Panc1 (cell line): ENCODE data around the gene TNFAIP3.

ENCODE experiments used
- CTCF ChIP-seq: fragments of 450-650 bp; IDR thresholded peaks from 2 replicates; pipeline ENCODE4 v1.5.1; 2017; ENCODE audit warnings: mild to moderate bottlenecking
- SIN3A ChIP-seq: IDR thresholded peaks from 2 replicates; pipeline ENCODE4 v1.6.1; 2012; ENCODE audit warnings: low read depth, mild to moderate bottlenecking, low read length, moderate library complexity, borderline replicate concordance; ENCODE audit not compliant: insufficient read depth
- TF ChIP-seq, protein P1 (sequence below), 2 experiments: IDR thresholded peaks; 2 replicates each; pipeline ENCODE4 v1.6.1; 2011 to 2012; ENCODE audit warnings: low read depth in 2 of 2, control low read depth in 1 of 2, low read length in 1 of 2, mild to moderate bottlenecking in 1 of 2, moderate library complexity in 1 of 2; ENCODE audit not compliant: insufficient read depth in 1 of 2

DNA sequence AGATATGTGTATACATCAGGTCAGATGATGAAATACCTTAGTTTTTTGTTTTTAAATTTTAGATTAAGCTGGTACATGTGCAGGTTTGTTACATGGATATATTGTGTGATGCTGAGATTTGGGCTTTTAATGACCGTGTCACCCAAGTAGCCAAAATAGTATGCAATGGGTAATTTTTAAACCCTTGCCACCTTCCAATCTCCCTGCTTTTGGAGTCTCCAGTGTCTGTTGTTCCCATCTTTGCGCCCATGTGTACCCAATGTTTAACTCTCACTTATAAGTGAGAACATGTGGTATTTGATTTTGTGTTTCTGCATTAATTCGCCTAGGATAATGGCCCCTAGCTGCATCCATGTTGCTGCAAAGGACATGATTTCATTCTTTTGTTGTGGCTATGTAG is 45.8 kb downstream of the TNFAIP3 start:
- TF ChIP-seq CTCF (no peak), SIN3A (no peak)
- TF ChIP-seq, protein P1, sequence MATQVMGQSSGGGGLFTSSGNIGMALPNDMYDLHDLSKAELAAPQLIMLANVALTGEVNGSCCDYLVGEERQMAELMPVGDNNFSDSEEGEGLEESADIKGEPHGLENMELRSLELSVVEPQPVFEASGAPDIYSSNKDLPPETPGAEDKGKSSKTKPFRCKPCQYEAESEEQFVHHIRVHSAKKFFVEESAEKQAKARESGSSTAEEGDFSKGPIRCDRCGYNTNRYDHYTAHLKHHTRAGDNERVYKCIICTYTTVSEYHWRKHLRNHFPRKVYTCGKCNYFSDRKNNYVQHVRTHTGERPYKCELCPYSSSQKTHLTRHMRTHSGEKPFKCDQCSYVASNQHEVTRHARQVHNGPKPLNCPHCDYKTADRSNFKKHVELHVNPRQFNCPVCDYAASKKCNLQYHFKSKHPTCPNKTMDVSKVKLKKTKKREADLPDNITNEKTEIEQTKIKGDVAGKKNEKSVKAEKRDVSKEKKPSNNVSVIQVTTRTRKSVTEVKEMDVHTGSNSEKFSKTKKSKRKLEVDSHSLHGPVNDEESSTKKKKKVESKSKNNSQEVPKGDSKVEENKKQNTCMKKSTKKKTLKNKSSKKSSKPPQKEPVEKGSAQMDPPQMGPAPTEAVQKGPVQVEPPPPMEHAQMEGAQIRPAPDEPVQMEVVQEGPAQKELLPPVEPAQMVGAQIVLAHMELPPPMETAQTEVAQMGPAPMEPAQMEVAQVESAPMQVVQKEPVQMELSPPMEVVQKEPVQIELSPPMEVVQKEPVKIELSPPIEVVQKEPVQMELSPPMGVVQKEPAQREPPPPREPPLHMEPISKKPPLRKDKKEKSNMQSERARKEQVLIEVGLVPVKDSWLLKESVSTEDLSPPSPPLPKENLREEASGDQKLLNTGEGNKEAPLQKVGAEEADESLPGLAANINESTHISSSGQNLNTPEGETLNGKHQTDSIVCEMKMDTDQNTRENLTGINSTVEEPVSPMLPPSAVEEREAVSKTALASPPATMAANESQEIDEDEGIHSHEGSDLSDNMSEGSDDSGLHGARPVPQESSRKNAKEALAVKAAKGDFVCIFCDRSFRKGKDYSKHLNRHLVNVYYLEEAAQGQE (IDR thresholded peaks at IDR 0.05; ENCODE audit: insufficient read depth in 1 of 2, low read depth in 2 of 2, low read length in 1 of 2) = no peak
